ENCODE results near the gene CBY3. TPM values are rescaled to one million over a fixed set of nuclear protein-coding genes. Genes with fewer than 3 reads are reported as not detected.
"Not testable (repeated sequence)": the region's sequence is repeated elsewhere in the genome, so short reads cannot be mapped to it uniquely, and the experiment has no call there.

The CBY3 gene
- total RNA-seq, 4 donors from 2014 or later: not detected

DNA sequence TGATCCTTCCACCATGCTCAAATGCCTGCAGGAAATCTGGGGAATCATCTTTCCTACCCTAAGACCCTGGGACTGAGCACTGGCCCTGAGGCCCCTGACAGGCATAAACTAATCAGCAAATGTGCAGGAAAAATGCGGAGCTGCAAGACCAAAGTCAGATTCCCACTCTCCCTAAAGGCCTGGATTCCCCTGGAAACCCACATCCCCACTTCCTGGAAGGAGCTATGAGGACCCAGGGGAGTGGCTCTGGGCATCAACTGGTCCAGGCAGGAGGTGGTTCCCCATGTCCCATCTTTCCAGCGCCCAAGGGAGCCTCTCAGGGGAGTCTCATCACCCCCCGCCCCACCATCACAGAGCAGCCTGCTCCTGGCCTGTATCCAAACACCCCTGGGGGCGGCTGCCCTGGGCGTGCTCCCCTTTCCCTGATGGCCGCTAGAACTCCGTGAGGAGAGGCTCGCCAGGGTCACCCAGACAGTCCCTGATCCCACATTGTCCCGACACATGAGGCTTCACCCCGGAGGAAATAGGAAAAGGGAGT, 31.6 kb downstream of the CBY3 start:
- DNase-seq (ENCODE audit: low spot score in 2 of 2); H3K4me3 ChIP-seq (ENCODE audit: low read depth, poor library complexity, severe bottlenecking); intact Hi-C loops (cut with DNase I; ENCODE audit: low total_unique reads): not testable (repeated sequence)
- WGBS, 2 donors: 71 to 72% methylated on average over 9 to 10 of the region's 10 CpGs

DNA sequence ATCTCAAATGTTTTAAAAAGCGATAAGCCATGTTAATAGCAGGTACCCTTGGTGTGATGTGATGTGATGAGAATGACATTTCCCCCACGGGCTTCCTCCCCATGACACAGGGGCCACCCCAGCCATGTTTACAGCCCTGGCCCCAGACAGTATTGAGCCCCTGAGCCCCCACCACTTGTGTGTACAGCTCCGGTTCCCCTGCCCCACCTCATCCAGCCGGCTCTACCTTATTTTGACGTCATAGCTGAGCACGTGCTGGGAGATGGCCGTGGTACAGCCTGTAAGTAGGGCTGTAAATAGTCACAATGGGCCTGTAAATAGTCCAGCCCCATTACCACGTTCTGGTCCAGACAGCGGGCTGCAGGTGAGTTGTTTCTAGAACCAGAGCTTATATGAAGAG, 32.4 kb downstream of the CBY3 start:
- WGBS, 2 donors: 89 to 90% methylated on average over 9 of the region's 9 CpGs
- no peak for DNase-seq (ENCODE audit: low spot score in 2 of 2)
- TF ChIP-seq POLR2A (IDR thresholded peaks at IDR 0.05): no peak
- no peak for TF ChIP-seq CTCF (IDR thresholded peaks at IDR 0.05)
- intact Hi-C loops (cut with DNase I; ENCODE audit: low total_unique reads): no loop called here
- H3K4me3 ChIP-seq (ENCODE audit: low read depth, poor library complexity, severe bottlenecking): no peak overlapping the region

DNA sequence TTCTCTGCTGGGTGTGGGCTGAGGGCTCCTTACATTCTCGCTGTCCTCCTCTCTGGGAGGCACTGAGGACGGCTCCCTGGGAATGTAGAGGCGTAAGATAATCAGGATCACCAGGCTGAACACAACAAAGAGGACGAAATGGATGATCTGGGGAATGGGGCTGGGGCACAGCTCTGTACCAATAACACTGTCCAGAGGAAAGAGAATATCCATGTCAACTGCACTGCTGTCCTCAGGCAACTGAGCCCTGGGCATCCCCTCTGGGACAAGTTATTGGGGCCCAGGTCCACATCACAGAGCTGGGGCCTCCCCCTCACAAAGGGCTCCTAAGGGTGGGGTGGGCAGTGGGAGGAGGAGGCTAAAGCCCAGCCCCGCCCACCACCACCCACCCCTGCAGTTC, 36.1 kb downstream of the CBY3 start:
- DNase-seq (ENCODE audit: low spot score in 2 of 2); intact Hi-C loops (cut with DNase I; ENCODE audit: low total_unique reads); H3K4me3 ChIP-seq (ENCODE audit: low read depth, poor library complexity, severe bottlenecking): not testable (repeated sequence)
- 79 to 91% methylated on average over 4 to 5 of the region's 5 CpGs for WGBS, 2 donors

- H3K4me3 ChIP-seq (ENCODE audit: low read depth, poor library complexity, severe bottlenecking); intact Hi-C loops (cut with DNase I; ENCODE audit: low total_unique reads); DNase-seq (ENCODE audit: low spot score in 2 of 2): not testable (repeated sequence)
- 85 to 89% methylated on average over 16 of the region's 16 CpGs for WGBS, 2 donors
These were observed 37.5 kb downstream of the CBY3 start for GRCh38 chr5:179643141-179643920.

GRCh38 chr5:179642626-179643025, 38.2 kb downstream of the CBY3 start:
- H3K4me3 ChIP-seq (ENCODE audit: low read depth, poor library complexity, severe bottlenecking); DNase-seq (ENCODE audit: low spot score in 2 of 2); intact Hi-C loops (cut with DNase I; ENCODE audit: low total_unique reads): not testable (repeated sequence)
- whole genome bisulfite sequencing, 2 donors: 82 to 87% methylated on average over 13 to 16 of the region's 17 CpGs

- H3K4me3 ChIP-seq (ENCODE audit: low read depth, poor library complexity, severe bottlenecking); intact Hi-C loops (cut with DNase I; ENCODE audit: low total_unique reads); DNase-seq (ENCODE audit: low spot score in 2 of 2): not testable (repeated sequence)
- WGBS, 2 donors: no CpG with 5 or more reads among the region's 4 CpGs
These were observed 39.1 kb downstream of the CBY3 start for GRCh38 chr5:179641745-179642144.

DNA sequence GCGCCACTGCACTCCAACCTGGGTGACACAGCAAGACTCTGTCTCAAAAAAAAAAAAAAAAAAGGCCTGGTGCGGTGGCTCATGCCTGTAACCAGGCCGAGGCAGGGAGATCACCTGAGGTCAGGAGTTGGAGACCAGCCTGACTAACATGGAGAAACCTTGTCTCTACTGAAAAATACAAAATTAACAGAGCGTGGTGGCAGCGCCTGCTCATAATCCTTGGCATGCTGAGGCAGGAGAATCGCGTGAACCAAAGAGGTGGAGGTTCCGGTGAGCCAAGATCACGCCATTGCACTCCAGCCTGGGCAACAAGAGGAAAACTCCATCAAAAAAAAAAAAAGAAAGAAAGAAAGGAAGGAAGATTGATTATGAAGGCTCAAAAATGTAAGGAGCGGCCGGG, 41.5 kb downstream of the CBY3 start:
- intact Hi-C loops (cut with DNase I; ENCODE audit: low total_unique reads); H3K4me3 ChIP-seq (ENCODE audit: low read depth, poor library complexity, severe bottlenecking); DNase-seq (ENCODE audit: low spot score in 2 of 2): not testable (repeated sequence)
- 64 to 68% methylated on average over 11 of the region's 11 CpGs for WGBS, 2 donors

GRCh38 chr5:179634370-179635172, 46.3 kb downstream of the CBY3 start:
- DNase-seq (ENCODE audit: low spot score in 2 of 2); intact Hi-C loops (cut with DNase I; ENCODE audit: low total_unique reads); H3K4me3 ChIP-seq (ENCODE audit: low read depth, poor library complexity, severe bottlenecking): not testable (repeated sequence)
- no CpG with 5 or more reads among the region's 49 CpGs for WGBS, 2 donors

DNA sequence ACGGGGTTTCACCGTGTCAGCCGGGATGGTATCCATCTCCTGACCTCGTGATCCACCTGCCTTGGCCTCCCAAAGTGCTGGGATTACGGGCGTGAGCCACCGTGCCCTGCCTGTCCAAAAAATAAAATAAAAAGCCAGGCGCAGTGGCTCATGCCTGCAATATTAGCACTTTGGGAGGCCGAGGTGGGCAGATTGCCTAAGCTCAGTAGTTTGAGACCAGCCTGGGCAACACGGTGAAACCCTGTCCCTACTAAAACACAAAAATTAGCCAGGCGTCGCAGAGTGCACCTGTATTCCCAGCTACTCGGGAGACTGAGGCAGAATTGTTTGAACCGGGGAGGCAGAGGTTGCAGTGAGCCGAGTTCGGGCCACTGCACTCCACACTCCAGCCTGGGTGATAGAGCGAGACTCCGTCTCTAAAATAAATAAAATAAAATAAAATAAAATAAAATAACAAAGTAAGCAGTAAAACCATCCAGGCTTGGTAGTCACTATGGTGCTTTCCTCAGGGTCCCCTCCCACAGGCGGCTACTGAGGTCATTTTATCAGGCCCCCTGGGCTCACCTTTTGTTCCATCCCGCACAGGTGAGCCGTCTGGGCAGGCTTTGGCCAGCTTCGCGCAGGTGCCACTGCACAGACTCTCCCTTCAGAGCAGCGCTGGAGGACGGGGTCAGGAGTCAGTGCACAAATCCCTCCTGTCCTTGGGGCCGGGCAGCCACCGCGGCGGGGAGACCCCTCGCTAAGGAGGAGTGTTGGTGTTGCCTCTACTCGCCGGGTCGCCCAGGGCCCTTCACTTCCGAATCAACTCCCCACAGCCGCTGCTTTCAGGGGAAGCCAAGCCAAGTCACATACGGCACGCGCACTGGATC, 47.1 kb downstream of the CBY3 start:
- H3K4me3 ChIP-seq (ENCODE audit: low read depth, poor library complexity, severe bottlenecking); intact Hi-C loops (cut with DNase I; ENCODE audit: low total_unique reads); DNase-seq (ENCODE audit: low spot score in 2 of 2): not testable (repeated sequence)
- 53 to 67% methylated on average over 19 to 22 of the region's 38 CpGs for WGBS, 2 donors

Other genes with a start within 250 kb of the CBY3 start
- gene RUFY1, start 130.5 kb downstream of the CBY3 start, total RNA-seq: 10 to 100 TPM; 36.4 to 76.1 (median 54.9) TPM
- gene HNRNPH1, start 57.4 kb downstream of the CBY3 start, total RNA-seq: 100 to 1,000 TPM; 182 to 474 (median 317) TPM
- 100 to 1,000 TPM; 183 to 307 (median 253) TPM for gene CANX, start 17.9 kb upstream of the CBY3 start, total RNA-seq
- gene MAML1, start 51.8 kb upstream of the CBY3 start, total RNA-seq: 10 to 100 TPM; 25.5 to 46.8 (median 31.5) TPM
- gene LTC4S, start 113.0 kb upstream of the CBY3 start, total RNA-seq: 10 to 100 TPM in 2 of 4 donors, 1 to 10 TPM in 2; 3.5 to 14.8 (median 9.6) TPM
- gene MGAT4B, start 125.8 kb upstream of the CBY3 start, total RNA-seq: 100 to 1,000 TPM in 2 of 4 donors, 10 to 100 TPM in 2; 86.3 to 113 (median 101) TPM
- gene SQSTM1, start 139.9 kb upstream of the CBY3 start, total RNA-seq: 100 to 1,000 TPM; 263 to 508 (median 298) TPM
- 10 to 100 TPM; 13.7 to 44.9 (median 26.5) TPM for gene MRNIP, start 177.8 kb upstream of the CBY3 start, total RNA-seq
- 100 to 1,000 TPM in 2 of 4 donors, 10 to 100 TPM in 2; 71.4 to 125 (median 100) TPM for gene TBC1D9B, start 226.9 kb upstream of the CBY3 start, total RNA-seq